Choroid plexus epithelial cell (primary cell): Measurements from ENCODE around the gene RPS24.
A peak's percentile ranks its signal among the peaks of the same experiment; 100 is the strongest.

ENCODE experiments used
- DNase-seq: peaks from one replicate; pipeline ENCODE4 v3.0.0-alpha.2; 2010; ENCODE audit warnings: low read depth
- H3K4me3 ChIP-seq: 2 replicates; pipeline ENCODE4 v1.5.1; 2011; ENCODE audit warnings: low read depth, mild to moderate bottlenecking, control low read depth, low read length, moderate library complexity
- TF ChIP-seq, protein P1 (sequence below): conservative IDR thresholded peaks from 2 replicates; pipeline ENCODE4 v1.5.1; 2011; ENCODE audit warnings: low read depth, mild to moderate bottlenecking, control low read depth, inconsistent platforms, low read length, moderate library complexity

The RPS24 gene

GRCh38 chr10:78000956-78001472 lies 32.6 kb upstream of the RPS24 start:
- DNase-seq, result no peak
- TF ChIP-seq, protein P1, sequence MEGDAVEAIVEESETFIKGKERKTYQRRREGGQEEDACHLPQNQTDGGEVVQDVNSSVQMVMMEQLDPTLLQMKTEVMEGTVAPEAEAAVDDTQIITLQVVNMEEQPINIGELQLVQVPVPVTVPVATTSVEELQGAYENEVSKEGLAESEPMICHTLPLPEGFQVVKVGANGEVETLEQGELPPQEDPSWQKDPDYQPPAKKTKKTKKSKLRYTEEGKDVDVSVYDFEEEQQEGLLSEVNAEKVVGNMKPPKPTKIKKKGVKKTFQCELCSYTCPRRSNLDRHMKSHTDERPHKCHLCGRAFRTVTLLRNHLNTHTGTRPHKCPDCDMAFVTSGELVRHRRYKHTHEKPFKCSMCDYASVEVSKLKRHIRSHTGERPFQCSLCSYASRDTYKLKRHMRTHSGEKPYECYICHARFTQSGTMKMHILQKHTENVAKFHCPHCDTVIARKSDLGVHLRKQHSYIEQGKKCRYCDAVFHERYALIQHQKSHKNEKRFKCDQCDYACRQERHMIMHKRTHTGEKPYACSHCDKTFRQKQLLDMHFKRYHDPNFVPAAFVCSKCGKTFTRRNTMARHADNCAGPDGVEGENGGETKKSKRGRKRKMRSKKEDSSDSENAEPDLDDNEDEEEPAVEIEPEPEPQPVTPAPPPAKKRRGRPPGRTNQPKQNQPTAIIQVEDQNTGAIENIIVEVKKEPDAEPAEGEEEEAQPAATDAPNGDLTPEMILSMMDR, result no peak
- H3K4me3 ChIP-seq, result no peak overlapping the region

DNA sequence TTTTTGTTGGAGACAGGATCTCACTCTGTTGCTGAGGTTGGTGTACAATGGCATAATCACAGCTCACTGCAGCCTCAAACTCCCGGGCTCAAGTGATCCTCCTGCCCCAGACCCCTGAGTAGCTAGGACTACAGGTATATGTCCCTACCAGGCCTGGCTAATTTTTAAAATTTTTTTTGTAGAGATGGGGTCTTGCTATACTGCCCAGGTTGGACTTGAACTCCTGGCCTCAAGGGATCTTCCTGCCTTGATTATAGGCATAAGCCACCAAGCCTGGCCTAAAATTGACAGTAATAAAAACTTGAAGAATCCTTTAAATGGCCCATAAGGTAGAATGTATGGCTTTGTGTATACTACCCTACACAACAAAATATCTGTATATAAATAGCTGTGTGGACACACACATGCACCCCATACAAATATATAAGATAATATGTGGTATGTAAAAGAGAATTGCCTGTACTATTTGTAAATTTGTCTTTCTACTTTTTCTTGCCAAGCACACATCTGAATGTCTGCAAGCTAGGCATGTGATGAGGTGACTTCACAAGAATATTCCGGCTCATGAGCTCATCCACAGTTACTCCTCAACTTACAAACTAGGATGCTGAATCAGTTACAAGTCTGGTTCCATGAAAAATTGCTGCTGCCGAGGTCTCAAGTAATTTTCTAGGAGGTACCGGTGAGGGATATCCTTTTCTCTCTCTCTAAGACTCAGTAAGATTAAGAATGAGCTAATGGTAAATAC lies 30.9 kb upstream of the RPS24 start:
- DNase-seq, result peak; percentile 7
- TF ChIP-seq, protein P1, result no peak
- no peak overlapping the region for H3K4me3 ChIP-seq

DNA sequence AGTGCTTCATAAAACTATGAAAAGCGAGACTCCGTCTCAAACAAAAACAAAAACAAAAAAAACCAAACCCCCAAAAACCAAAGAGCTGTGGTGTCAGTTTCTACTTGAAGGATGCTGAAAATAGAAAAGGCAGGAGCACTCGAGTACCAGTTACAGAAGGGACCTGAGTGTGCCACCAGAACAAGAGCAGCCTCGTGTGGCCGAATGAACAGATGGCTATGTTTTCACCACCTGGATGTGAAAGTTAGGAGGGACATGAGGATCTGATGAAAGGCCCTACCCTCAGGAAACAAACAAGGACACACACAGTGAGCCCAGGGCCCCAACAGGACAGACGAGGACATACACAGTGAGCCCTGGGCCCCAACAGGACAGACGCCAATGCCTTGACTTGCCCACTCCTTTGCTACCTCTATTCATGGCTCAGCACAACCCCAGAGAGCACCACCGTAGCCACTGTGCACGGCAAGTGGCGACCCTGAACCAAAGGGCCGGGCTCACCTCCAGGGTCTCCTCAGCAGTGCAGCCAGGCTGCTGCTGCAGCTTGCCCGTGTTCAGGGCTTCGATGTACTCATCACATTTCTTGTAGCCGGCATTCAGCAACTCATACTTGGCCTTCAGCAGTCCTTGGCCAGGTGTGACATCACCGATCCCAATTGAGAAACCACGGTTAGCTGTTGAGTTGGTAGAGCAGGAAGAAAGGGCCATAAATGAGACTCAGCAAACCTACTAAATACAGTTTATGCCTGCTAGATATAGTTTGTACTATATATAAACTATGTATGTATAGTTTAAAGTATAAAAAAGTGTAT lies 29.2 kb upstream of the RPS24 start:
- DNase-seq, result no peak
- no peak overlapping the region for H3K4me3 ChIP-seq
- TF ChIP-seq, protein P1, result no peak

GRCh38 chr10:78007172-78007571 lies 26.5 kb upstream of the RPS24 start:
- TF ChIP-seq, protein P1, result no peak
- H3K4me3 ChIP-seq, result no peak overlapping the region
- no peak for DNase-seq

GRCh38 chr10:78009662-78010061 lies 24.0 kb upstream of the RPS24 start:
- H3K4me3 ChIP-seq, result no peak overlapping the region
- no peak for DNase-seq
- TF ChIP-seq, protein P1, result no peak

DNA sequence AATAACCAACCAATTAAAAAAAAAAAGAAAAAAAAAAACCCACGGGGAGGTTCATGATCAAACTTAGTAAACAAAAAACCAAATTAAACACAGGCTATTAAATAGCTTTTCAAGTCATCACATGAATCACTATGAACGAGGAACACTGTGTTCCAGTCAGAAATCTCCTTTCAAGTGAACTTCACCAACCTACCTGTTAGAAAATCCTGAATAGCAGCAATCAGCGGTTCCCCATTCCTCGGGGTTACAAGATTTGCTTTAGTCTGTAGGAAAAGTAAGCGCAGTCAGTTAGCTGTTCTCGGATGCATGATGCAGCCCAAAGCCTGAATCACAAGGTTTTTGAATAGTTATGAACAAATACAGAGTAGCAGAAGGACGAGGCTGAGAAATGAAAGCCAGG lies 23.4 kb upstream of the RPS24 start:
- no peak overlapping the region for H3K4me3 ChIP-seq
- no peak for DNase-seq
- TF ChIP-seq, protein P1, result no peak
